ENCODE data around the gene EXOC4. TPM values are rescaled to one million over a fixed set of nuclear protein-coding genes. Genes with fewer than 3 reads are reported as not detected.
A peak's percentile ranks its signal among the peaks of the same experiment; 100 is the strongest.

EXOC4 gene
- polyA plus RNA-seq, 3 donors from 2014 or later: 24.2 to 50.1 (median 30.1) TPM

DNA sequence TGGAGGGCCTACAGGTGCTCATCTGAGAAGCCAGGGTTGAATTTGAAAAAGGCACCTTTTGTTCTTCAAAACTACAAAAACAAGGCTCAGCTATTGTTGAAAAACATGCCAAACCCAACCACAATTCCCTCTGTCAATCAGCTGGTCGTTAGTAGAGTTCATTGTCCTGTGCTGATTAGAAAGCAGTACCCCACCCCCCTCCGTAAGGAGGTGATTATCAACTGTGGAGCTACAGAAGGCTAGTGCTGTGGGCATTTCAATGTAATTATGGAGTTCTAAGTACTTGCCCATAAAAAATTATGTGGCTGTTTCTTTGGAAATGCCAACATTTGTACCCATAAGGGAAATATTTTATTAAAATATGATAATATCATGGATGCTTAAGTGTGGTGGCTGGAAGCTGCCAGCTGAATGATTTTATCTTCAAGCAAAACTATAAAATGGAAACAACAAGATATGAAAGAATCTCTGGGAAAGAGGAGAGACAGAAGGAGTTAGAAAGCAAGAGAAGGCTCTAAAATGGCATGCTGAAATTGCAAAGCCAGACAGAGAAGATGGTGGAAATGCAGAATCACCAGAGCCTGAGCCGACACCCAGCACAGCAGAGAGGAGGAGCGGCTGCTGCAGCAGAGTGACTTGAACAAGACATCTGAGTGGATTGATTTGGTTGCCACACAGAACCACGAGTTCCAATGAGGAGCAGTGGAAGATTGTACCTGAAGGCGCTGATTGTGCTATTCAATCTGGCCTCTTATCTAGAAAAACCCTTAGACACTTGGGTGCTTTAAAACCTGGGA is 694.8 kb downstream of the EXOC4 start:
- Mint-ChIP-seq H3K4me1 (no peaks in the 10 kb centered on the region), H3K4me3 (no peak overlapping the region), H3K36me3 (peaks cover 15 to 32% (median 20%) of the 10 kb centered on the region in 3 donors), H3K9me3 (no peaks in the 10 kb centered on the region), H3K27me3 (ENCODE audit: low read depth in 3 of 3) (peaks cover 0 to 1% (median 0%) of the 10 kb centered on the region in 3 donors), H3K27ac (no peak overlapping the region)
- no peak for DNase-seq

DNA sequence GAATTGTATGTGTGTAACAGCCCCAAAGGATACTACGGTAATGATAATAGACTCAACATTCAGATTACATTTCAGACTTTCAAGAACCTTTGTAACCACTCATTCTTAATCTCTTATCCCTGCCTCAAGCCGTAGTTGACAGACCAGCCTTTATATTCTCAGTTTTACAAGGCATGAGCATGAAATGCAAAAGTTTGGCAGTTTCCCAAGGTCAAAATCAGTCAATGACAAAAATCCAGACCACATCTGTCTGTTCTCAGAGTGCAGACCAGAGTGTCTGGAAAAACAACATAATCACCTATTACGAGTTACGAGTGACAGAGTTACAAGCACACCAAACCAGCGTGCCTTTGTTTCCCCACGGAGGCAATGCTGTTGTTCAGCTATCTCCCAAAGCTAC is 695.7 kb downstream of the EXOC4 start:
- H3K27me3 Mint-ChIP-seq (ENCODE audit: low read depth in 3 of 3): peaks cover 0 to 1% (median 0%) of the 10 kb centered on the region in 3 donors
- no peak overlapping the region for H3K4me3 Mint-ChIP-seq
- H3K36me3 Mint-ChIP-seq: peaks cover 15 to 36% (median 20%) of the 10 kb centered on the region in 3 donors

DNA sequence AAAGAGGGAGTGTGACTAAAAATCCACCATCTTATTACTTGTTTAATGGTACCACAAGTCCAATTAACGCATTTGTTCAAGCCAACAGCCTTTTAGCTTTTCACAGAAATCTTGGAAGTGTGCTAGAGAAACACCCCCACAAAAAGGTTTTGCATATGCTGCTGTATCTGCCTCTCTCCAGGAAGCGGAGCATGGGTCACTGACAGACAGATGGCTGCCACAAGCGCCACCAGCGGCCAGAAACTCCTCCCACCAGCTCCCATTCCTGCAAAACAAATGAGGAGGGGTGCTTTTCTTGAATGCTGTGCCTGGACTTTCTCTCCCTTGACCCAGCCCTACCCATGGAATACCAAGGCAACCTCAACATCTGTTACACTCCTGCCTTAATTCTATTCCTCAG is 698.0 kb downstream of the EXOC4 start:
- Mint-ChIP-seq H3K4me1 (no peaks in the 10 kb centered on the region), H3K36me3 (peaks cover 12 to 35% (median 18%) of the 10 kb centered on the region in 3 donors)
- no peak for DNase-seq

More for the DNA sequence above, 695.7 kb downstream of the EXOC4 start:
- DNase-seq: no peak
- no peaks in the 10 kb centered on the region for H3K4me1 Mint-ChIP-seq
- H3K27ac Mint-ChIP-seq: no peak overlapping the region
- no peaks in the 10 kb centered on the region for H3K9me3 Mint-ChIP-seq

DNA sequence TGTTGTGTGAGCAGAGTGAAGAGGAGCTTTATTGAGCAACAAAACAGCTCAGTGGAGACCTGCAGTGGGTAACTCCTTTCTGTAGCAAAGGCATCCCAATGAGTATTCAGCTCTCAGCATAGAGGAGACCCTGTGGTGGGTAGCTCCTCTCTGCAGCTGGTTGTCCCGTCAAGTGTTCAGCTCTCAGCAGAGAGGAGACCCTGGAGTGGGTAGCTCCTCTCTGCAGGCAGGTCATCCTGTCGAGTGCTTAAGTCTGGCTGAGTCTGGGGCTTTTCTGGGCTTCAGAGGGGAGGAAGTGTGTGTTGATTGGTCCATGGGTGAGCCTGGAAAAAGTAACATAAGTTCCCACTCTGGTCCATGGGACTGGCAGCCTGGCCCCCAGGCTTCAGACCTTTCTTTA is 702.3 kb downstream of the EXOC4 start:
- Mint-ChIP-seq H3K27ac (no peak overlapping the region), H3K27me3 (ENCODE audit: low read depth in 3 of 3) (no peaks in the 10 kb centered on the region), H3K4me3 (no peak overlapping the region), H3K9me3 (no peaks in the 10 kb centered on the region), H3K4me1 (peaks cover under 1 to 8% of the 10 kb centered on the region in 2 donors), H3K36me3 (peaks cover 8 to 19% (median 8%) of the 10 kb centered on the region in 3 donors)
- DNase-seq: no peak

More for the DNA sequence above, 698.0 kb downstream of the EXOC4 start:
- Mint-ChIP-seq H3K27ac (peak overlapping the region in 1 of 6 donors; percentile 31), H3K9me3 (no peaks in the 10 kb centered on the region), H3K4me3 (no peak overlapping the region), H3K27me3 (ENCODE audit: low read depth in 3 of 3) (peaks cover 0 to 1% (median 0%) of the 10 kb centered on the region in 3 donors)

DNA sequence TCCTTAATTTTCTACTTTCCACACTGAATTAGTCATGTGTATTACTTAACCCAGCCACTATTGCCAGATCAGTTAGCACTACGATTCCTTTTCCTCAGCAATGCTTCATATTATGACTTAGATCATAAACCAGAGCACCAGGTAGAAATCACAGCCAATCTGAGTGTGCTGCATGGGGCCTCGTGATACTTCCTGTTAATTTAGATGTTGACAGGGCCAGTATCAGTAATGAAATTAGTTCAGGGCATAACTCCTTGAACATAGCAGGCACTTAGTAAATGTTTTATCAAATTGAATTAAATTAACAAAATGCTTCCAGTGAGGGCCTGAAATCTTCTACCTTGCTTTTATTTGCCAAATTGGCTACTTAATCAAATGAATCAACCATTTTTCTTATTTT is 705.0 kb downstream of the EXOC4 start:
- Mint-ChIP-seq H3K4me3 (no peak overlapping the region), H3K36me3 (peaks cover 0 to 2% (median 0%) of the 10 kb centered on the region in 3 donors), H3K27ac (no peak overlapping the region), H3K9me3 (no peaks in the 10 kb centered on the region), H3K27me3 (ENCODE audit: low read depth in 3 of 3) (no peaks in the 10 kb centered on the region), H3K4me1 (peaks cover 19 to 27% of the 10 kb centered on the region in 2 donors)
- DNase-seq: no peak

DNA sequence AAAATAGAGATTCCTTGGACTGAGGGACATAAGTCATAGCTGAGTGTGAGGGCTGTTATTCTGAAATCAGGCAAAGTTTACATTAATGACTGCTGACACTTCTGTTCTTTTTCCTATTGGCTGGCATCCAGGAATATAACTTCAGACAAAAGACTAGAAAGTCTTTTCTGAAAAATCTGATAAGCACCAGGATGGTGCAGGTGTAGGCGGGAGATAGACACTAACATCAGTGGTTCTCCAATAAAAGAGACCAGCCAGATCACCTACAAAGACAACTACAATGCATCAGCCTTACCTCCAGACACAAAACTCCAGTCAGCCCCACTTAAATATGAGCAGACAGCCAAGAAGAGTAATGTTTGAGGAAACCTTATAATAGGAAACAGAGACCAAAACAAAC is 705.9 kb downstream of the EXOC4 start:
- Mint-ChIP-seq H3K27me3 (ENCODE audit: low read depth in 3 of 3) (no peaks in the 10 kb centered on the region), H3K36me3 (no peaks in the 10 kb centered on the region), H3K4me3 (no peak overlapping the region), H3K4me1 (peaks cover 19 to 27% of the 10 kb centered on the region in 2 donors), H3K9me3 (no peaks in the 10 kb centered on the region), H3K27ac (peak overlapping the region in 1 of 6 donors; percentile 56)
- no peak for DNase-seq

DNA sequence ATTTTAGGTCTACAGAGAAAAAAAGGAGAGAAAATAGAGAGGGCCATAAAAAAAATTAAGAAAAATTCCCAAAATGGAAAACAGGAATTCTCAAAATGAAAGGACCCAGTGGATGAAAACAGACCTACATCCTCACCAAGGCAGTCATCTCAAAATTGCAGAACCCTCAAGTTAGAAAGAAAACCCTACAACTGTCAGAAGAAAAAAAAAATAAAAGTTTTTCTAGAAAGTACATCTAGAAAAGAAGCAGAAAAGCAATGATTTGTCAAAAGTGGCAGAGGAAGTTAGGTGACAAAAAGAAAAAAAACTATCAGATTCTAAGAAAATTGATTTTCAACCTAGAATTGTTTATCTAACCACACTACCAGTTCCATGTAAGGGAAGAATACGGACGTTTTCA is 706.6 kb downstream of the EXOC4 start:
- H3K27ac Mint-ChIP-seq: no peak overlapping the region
- H3K36me3 Mint-ChIP-seq: peaks cover 2 to 3% (median 2%) of the 10 kb centered on the region in 3 donors
- H3K9me3 Mint-ChIP-seq: no peaks in the 10 kb centered on the region
- peaks cover 19 to 27% of the 10 kb centered on the region in 2 donors for H3K4me1 Mint-ChIP-seq
- no peak overlapping the region for H3K4me3 Mint-ChIP-seq
- peaks cover 0 to 2% (median 0%) of the 10 kb centered on the region in 3 donors for H3K27me3 Mint-ChIP-seq (ENCODE audit: low read depth in 3 of 3)
- no peak for DNase-seq

DNA sequence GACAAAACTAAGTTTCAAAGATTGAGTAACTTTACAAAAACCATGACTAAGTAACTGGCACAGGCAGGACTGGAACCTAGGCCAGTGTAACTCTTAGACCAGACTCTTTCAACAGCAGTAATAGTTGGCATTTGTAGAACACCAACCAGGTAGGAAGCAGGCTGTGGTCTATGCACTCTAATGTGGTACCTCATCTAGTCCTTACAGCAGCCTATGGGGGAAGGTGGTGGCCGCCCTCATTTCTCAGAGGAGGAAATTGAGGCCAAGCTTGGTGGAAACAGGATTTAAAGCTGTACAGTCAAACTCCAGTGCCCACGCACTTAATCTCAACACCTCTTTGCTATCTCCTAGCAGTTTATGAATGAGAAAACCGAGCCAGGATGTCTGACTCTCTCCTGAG is 708.8 kb downstream of the EXOC4 start:
- Mint-ChIP-seq H3K27ac (peak overlapping the region in 2 of 6 donors; percentile 4 to 13), H3K4me1 (peaks cover 19 to 27% of the 10 kb centered on the region in 2 donors), H3K36me3 (peaks cover 9 to 16% (median 10%) of the 10 kb centered on the region in 3 donors), H3K9me3 (peaks cover 0 to 11% (median 7%) of the 10 kb centered on the region in 6 donors), H3K27me3 (ENCODE audit: low read depth in 3 of 3) (peaks cover 0 to 5% (median 0%) of the 10 kb centered on the region in 3 donors), H3K4me3 (no peak overlapping the region)
- DNase-seq: peak; percentile 8 to 15 (median 11)

DNA sequence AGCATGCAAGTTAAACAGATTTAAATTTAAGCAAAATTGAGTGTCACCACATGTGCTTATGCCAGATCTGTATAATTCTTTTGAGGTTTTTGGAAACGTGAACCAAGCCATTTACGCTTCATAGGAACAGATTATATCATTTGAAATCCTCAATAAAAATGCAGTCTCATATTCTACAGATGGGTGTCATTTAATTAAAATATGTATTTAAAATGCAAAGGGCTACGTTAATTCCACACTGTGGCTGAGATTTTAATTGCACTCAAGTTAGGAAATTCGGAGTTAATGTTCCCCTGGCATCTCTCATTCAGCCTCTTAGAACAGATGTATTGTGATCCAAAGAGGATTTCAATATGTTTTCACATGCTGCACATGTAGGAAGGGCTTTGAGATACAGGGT is 709.8 kb downstream of the EXOC4 start:
- H3K4me1 Mint-ChIP-seq: peaks cover 19 to 27% of the 10 kb centered on the region in 2 donors
- no peak overlapping the region for H3K4me3 Mint-ChIP-seq
- peaks cover 0 to 5% (median 0%) of the 10 kb centered on the region in 3 donors for H3K27me3 Mint-ChIP-seq (ENCODE audit: low read depth in 3 of 3)
- H3K27ac Mint-ChIP-seq: peak overlapping the region in 1 of 6 donors; percentile 19
- no peak for DNase-seq
- peaks cover 9 to 24% (median 17%) of the 10 kb centered on the region in 3 donors for H3K36me3 Mint-ChIP-seq
- peaks cover 5 to 20% (median 12%) of the 10 kb centered on the region in 6 donors for H3K9me3 Mint-ChIP-seq

DNA sequence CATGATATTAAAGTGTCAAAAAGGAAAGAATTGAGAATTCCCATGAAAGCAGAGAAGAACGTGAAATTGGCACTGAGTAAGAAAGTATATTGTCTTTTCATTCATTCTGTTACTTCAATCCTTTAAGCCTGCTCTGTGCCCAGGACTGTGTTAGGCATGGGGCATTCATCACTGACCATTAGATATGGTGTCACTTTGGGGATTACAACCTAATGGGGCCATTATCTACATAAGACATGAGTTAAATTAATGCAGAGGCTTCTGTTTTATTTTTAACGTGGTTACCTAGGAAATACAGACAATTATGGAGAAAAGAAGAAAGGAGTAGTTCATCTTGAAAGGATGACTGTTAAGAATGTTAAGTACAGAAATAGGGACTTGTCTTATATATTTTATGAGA is 710.8 kb downstream of the EXOC4 start:
- no peak overlapping the region for H3K4me3 Mint-ChIP-seq
- peaks cover 0 to 5% (median 0%) of the 10 kb centered on the region in 3 donors for H3K27me3 Mint-ChIP-seq (ENCODE audit: low read depth in 3 of 3)
- H3K4me1 Mint-ChIP-seq: peaks cover 19% of the 10 kb centered on the region in 2 donors
- H3K9me3 Mint-ChIP-seq: peaks cover 8 to 24% (median 12%) of the 10 kb centered on the region in 6 donors
- no peak overlapping the region for H3K27ac Mint-ChIP-seq
- DNase-seq: no peak
- peaks cover 9 to 26% (median 19%) of the 10 kb centered on the region in 3 donors for H3K36me3 Mint-ChIP-seq

DNA sequence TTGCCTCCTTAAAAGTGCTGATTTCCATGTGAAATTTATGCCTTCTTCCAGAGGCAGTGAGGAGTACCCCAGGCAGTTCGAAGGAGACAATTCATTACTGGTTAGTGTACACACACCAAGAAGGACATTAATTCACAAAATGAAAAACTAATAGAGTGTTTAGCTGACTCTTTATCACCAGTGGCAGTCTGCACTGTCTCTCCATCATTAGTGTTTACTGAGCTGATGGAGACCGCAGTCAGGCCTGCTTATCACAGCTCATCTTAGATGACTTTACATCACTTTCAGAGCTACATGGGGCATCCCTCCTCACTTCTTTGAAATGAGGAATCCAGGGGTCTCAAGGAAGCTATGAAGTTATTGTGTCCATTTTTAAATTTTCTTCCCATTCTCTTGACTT is 718.7 kb downstream of the EXOC4 start:
- no peak for DNase-seq
- no peak overlapping the region for H3K4me3 Mint-ChIP-seq
- no peaks in the 10 kb centered on the region for H3K27me3 Mint-ChIP-seq (ENCODE audit: low read depth in 3 of 3)
- no peak overlapping the region for H3K27ac Mint-ChIP-seq
- H3K9me3 Mint-ChIP-seq: peaks cover 0 to 17% (median 10%) of the 10 kb centered on the region in 6 donors
- no peaks in the 10 kb centered on the region for H3K4me1 Mint-ChIP-seq
- peaks cover 0 to 16% (median 14%) of the 10 kb centered on the region in 3 donors for H3K36me3 Mint-ChIP-seq

DNA sequence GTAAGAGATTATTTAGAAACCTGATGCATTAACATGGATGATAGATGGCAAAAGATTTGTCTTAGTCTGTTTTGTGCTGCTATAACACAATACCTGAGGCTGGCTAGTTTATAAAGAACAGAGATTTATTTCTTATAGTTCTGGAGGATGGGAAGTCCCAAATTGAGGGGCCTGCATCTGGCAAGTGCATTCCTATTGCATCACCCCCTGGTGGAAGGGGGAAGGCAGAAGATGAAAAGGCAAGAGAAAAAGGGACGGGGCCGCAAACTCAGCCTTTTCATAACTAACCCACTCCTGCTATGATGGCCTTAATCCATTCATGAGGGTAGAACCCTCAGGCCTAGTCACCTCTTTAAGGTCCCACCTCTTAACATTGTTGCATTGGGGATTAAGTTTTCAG is 720.8 kb downstream of the EXOC4 start:
- peaks cover 0 to 3% (median 0%) of the 10 kb centered on the region in 6 donors for H3K9me3 Mint-ChIP-seq
- no peak overlapping the region for H3K4me3 Mint-ChIP-seq
- peaks cover 2 to 4% of the 10 kb centered on the region in 2 donors for H3K4me1 Mint-ChIP-seq
- H3K27me3 Mint-ChIP-seq (ENCODE audit: low read depth in 3 of 3): peaks cover 0 to 2% (median 0%) of the 10 kb centered on the region in 3 donors
- peaks cover 0 to 7% (median 4%) of the 10 kb centered on the region in 3 donors for H3K36me3 Mint-ChIP-seq
- DNase-seq: no peak
- no peak overlapping the region for H3K27ac Mint-ChIP-seq

DNA sequence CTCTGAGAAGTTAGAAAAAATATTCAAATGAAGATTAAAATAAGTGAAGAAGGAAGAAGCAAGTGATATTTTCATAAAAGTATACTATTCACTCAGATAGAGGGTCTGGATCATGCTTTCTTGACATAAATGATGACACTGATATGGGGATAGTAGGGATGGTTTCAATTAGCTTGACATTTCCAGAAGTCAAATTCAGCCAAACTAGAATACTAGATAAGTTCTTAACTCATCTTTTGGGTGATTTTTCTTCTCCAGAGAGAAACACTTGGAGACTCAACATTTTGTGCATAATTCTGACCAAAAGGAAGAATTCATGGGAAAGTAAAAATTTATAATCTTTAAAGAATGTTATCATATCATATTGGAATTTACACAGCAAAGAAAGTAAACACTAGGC is 722.3 kb downstream of the EXOC4 start:
- Mint-ChIP-seq H3K27me3 (ENCODE audit: low read depth in 3 of 3) (peaks cover 0 to 2% (median 0%) of the 10 kb centered on the region in 3 donors), H3K4me3 (no peak overlapping the region)
- no peak for DNase-seq

DNA sequence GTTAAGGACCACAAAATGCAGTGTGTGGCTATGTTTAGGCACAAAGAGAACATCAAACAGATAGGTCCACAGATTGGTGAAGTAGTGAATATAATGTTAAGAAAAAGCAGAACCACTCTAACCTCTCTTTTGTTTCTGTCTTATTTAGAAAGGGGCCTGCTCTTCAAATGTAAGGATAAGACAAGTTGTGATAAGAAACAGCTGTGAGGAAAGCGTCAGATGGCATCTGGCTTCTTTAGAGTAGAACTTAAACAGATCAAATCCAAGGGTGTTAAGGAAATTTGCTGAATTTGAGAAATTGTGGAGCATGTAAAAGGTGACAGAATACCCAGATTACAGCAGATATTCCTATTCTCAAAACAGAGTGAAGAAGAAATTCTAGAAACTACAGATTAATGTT is 723.3 kb downstream of the EXOC4 start:
- H3K36me3 Mint-ChIP-seq: peaks cover under 1 to 8% (median 4%) of the 10 kb centered on the region in 3 donors
- H3K9me3 Mint-ChIP-seq: no peaks in the 10 kb centered on the region
- no peak overlapping the region for H3K4me3 Mint-ChIP-seq
- H3K4me1 Mint-ChIP-seq: peaks cover 2 to 4% of the 10 kb centered on the region in 2 donors
- no peak for DNase-seq
- H3K27me3 Mint-ChIP-seq (ENCODE audit: low read depth in 3 of 3): peaks cover 0 to 2% (median 0%) of the 10 kb centered on the region in 3 donors
- no peak overlapping the region for H3K27ac Mint-ChIP-seq

More for the DNA sequence above, 722.3 kb downstream of the EXOC4 start:
- Mint-ChIP-seq H3K4me1 (peaks cover 2 to 4% of the 10 kb centered on the region in 2 donors), H3K27ac (no peak overlapping the region), H3K36me3 (peaks cover 0 to 8% (median 4%) of the 10 kb centered on the region in 3 donors), H3K9me3 (no peaks in the 10 kb centered on the region)

Measured in immature natural killer cell (primary cell).